Astrocyte of the cerebellum (primary cell): ENCODE results near the gene FAM78B.
A peak's percentile ranks its signal among the peaks of the same experiment; 100 is the strongest.

Source experiments
- DNase-seq: peaks from one replicate; pipeline ENCODE4 v3.0.0-alpha.2; 2011; ENCODE audit warnings: low read depth
- H3K4me3 ChIP-seq: 2 replicates; pipeline ENCODE4 v1.5.1; 2011; ENCODE audit warnings: mild to moderate bottlenecking, low read depth, low read length, moderate library complexity
- in situ Hi-C: cut with HindIII; loops from 2 replicates; pipeline ENCODE4 v1.10.0; 2017; ENCODE audit warnings: low sequenced_read_pairs
- TF ChIP-seq, protein P1 (sequence below): IDR thresholded peaks from 2 replicates; pipeline ENCODE4 v1.5.1; 2012; ENCODE audit warnings: low read length, low read depth, moderate library complexity, mild to moderate bottlenecking; ENCODE audit errors: missing control alignments

Gene FAM78B

DNA sequence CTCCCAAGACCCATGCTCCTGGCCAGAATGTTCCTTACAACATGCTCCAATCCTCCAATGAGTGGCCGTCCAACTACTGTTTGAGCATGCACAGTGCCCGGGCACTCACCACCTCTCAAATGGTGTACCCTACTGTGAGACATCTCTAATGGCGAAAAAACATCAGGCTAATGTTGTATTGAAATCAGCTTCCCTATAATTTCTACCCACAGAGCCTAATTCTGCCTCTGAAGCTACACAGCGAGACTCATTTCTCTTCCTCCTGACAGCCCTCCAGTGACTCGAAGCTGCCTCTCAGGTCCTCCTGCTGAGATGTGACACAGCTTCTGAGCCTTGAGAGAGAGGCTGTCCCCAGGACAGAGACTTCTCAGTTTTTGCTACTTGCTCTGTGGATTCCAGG is 130.7 kb downstream of the FAM78B start:
- TF ChIP-seq, protein P1, sequence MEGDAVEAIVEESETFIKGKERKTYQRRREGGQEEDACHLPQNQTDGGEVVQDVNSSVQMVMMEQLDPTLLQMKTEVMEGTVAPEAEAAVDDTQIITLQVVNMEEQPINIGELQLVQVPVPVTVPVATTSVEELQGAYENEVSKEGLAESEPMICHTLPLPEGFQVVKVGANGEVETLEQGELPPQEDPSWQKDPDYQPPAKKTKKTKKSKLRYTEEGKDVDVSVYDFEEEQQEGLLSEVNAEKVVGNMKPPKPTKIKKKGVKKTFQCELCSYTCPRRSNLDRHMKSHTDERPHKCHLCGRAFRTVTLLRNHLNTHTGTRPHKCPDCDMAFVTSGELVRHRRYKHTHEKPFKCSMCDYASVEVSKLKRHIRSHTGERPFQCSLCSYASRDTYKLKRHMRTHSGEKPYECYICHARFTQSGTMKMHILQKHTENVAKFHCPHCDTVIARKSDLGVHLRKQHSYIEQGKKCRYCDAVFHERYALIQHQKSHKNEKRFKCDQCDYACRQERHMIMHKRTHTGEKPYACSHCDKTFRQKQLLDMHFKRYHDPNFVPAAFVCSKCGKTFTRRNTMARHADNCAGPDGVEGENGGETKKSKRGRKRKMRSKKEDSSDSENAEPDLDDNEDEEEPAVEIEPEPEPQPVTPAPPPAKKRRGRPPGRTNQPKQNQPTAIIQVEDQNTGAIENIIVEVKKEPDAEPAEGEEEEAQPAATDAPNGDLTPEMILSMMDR: no peak
- in situ Hi-C loops: no loop called here
- no peak for DNase-seq
- no peak overlapping the region for H3K4me3 ChIP-seq

- TF ChIP-seq, protein P1: no peak
- DNase-seq: peak; percentile 1
- in situ Hi-C loops: no loop called here
- no peak overlapping the region for H3K4me3 ChIP-seq
These were observed 134.0 kb downstream of the FAM78B start for GRCh38 chr1:166032572-166033371.

- TF ChIP-seq, protein P1: no peak
- in situ Hi-C loops: no loop called here
These were observed 134.7 kb downstream of the FAM78B start for GRCh38 chr1:166031932-166032571.

DNA sequence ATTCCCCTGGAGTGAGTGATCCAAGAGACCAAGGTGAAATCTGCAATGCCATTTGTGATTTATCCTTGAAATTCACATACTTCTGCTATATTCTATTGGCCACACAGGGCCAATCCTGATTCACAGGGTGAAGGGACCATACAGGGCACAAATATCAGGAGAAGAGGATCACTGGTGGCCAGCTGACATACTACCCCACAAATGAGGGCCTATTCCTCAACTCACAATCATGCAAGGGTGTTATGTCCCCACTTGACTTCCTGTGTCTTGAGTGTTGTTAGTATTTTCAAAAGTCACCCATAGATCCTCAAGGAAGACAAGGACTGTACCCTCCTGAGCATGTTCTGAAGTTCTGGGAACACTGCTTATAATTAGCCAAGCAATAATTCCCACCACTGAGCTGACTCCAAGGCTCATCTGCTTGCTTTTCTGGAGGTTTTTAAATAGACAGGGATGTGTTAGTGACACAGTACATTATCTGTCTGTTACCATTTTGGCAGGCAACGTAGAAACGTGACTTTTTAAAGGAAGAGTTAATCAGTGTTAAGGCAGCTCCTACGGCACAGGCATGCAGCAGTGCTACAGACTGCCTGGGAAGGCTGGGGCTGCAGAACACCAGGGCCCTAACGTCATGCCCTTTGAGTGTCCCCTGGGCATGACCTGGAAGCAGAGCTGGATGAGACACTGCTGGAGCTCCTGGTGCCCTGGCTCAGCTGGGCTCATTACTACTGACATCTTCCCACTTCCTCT is 137.4 kb downstream of the FAM78B start:
- no peak for DNase-seq
- TF ChIP-seq, protein P1: no peak
- H3K4me3 ChIP-seq: no peak overlapping the region
- in situ Hi-C loops: no loop called here

More at GRCh38 chr1:166031932-166032571, 134.7 kb downstream of the FAM78B start:
- DNase-seq: no peak
- no peak overlapping the region for H3K4me3 ChIP-seq

- DNase-seq: no peak
- in situ Hi-C loops: no loop called here
- H3K4me3 ChIP-seq: no peak overlapping the region
- TF ChIP-seq, protein P1: no peak
These were observed 140.2 kb downstream of the FAM78B start for GRCh38 chr1:166026555-166026954.

DNA sequence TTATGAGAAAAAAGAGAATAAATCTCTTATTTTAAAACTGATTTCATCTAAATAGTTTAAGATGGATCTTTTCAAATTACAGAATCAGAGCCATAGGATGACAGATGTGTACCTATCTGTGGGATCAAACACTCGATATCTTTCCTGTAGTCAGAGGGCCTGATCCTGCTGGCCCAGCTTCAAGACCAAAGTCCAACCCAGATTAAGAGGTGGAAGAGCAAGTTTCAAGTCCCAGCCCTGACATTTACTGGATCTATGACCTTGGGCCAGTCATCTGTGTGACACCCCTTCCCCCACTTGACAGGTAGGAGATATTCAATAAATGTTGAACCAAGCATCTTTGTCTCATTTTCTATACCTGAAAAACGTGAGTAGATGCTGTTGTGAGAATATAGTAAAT is 140.7 kb downstream of the FAM78B start:
- TF ChIP-seq, protein P1: no peak
- DNase-seq: no peak
- in situ Hi-C loops: no loop called here
- no peak overlapping the region for H3K4me3 ChIP-seq
